ENCODE results near the gene RIPK4.

GRCh38 chr21:41763996-41764395 is 2.9 kb downstream of the RIPK4 start:
- no peak for TF ChIP-seq POLR2AphosphoS5 (IDR thresholded peaks at IDR 0.05)
- TF ChIP-seq, protein P1, sequence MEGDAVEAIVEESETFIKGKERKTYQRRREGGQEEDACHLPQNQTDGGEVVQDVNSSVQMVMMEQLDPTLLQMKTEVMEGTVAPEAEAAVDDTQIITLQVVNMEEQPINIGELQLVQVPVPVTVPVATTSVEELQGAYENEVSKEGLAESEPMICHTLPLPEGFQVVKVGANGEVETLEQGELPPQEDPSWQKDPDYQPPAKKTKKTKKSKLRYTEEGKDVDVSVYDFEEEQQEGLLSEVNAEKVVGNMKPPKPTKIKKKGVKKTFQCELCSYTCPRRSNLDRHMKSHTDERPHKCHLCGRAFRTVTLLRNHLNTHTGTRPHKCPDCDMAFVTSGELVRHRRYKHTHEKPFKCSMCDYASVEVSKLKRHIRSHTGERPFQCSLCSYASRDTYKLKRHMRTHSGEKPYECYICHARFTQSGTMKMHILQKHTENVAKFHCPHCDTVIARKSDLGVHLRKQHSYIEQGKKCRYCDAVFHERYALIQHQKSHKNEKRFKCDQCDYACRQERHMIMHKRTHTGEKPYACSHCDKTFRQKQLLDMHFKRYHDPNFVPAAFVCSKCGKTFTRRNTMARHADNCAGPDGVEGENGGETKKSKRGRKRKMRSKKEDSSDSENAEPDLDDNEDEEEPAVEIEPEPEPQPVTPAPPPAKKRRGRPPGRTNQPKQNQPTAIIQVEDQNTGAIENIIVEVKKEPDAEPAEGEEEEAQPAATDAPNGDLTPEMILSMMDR (IDR thresholded peaks at IDR 0.05): no peak
